HL-60 (cell line): ENCODE results near the gene SHE.
"Not testable (repeated sequence)": the region's sequence is repeated elsewhere in the genome, so short reads cannot be mapped to it uniquely, and the experiment has no call there.

Source experiments
- DNase-seq, 2 experiments: peaks; one replicate each; pipeline ENCODE4 v3.0.0-alpha.2; 2010 to 2020; ENCODE audit warnings: low read depth in 1 of 2, low spot score in 1 of 2
- H3K27ac ChIP-seq: fragments of 250-450 bp; sonication (Bioruptor Pico); replicated peaks from 2 replicates; pipeline ENCODE4 v1.5.1; 2020; ENCODE audit warnings: mild to moderate bottlenecking, moderate library complexity
- H3K27me3 ChIP-seq: fragments of 250-450 bp; sonication (Bioruptor Pico); 2 replicates; pipeline ENCODE4 v1.5.1; 2021; ENCODE audit warnings: mild to moderate bottlenecking, moderate library complexity; ENCODE audit not compliant: insufficient read depth, poor library complexity, severe bottlenecking
- H3K4me3 ChIP-seq: replicated peaks from 2 replicates; pipeline ENCODE4 v1.5.1; 2011; ENCODE audit warnings: mild to moderate bottlenecking, control low read depth, low read length; ENCODE audit not compliant: insufficient read depth
- GABPA ChIP-seq: IDR thresholded peaks from 2 replicates; pipeline ENCODE4 v1.6.1; 2012; ENCODE audit warnings: low read depth
- POLR2AphosphoS5 ChIP-seq: IDR thresholded peaks from 2 replicates; pipeline ENCODE4 v1.6.1; 2012; ENCODE audit warnings: low read depth
- REST ChIP-seq: IDR thresholded peaks from 2 replicates; pipeline ENCODE4 v1.6.1; 2012; ENCODE audit warnings: low read depth; ENCODE audit not compliant: insufficient replicate concordance
- SPI1 ChIP-seq: IDR thresholded peaks from 2 replicates; pipeline ENCODE4 v1.6.1; 2012; ENCODE audit warnings: low read depth, mild to moderate bottlenecking, borderline replicate concordance
- TF ChIP-seq, protein P1 (sequence below): IDR thresholded peaks from one replicate; pipeline ENCODE4 v1.5.1; 2011; ENCODE audit warnings: low read length, control low read depth, inconsistent platforms; ENCODE audit not compliant: insufficient read depth

Gene SHE

GRCh38 chr1:154539486-154540483, 37.6 kb upstream of the SHE start:
- Histone ChIP-seq H3K27me3 (peaks cover 4% of the 10 kb centered on the region), H3K4me3 (no peak overlapping the region)
- TF ChIP-seq REST (no peak), SPI1 (no peak), GABPA (no peak), POLR2AphosphoS5 (no peak)
- TF ChIP-seq, protein P1, sequence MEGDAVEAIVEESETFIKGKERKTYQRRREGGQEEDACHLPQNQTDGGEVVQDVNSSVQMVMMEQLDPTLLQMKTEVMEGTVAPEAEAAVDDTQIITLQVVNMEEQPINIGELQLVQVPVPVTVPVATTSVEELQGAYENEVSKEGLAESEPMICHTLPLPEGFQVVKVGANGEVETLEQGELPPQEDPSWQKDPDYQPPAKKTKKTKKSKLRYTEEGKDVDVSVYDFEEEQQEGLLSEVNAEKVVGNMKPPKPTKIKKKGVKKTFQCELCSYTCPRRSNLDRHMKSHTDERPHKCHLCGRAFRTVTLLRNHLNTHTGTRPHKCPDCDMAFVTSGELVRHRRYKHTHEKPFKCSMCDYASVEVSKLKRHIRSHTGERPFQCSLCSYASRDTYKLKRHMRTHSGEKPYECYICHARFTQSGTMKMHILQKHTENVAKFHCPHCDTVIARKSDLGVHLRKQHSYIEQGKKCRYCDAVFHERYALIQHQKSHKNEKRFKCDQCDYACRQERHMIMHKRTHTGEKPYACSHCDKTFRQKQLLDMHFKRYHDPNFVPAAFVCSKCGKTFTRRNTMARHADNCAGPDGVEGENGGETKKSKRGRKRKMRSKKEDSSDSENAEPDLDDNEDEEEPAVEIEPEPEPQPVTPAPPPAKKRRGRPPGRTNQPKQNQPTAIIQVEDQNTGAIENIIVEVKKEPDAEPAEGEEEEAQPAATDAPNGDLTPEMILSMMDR = no peak

DNA sequence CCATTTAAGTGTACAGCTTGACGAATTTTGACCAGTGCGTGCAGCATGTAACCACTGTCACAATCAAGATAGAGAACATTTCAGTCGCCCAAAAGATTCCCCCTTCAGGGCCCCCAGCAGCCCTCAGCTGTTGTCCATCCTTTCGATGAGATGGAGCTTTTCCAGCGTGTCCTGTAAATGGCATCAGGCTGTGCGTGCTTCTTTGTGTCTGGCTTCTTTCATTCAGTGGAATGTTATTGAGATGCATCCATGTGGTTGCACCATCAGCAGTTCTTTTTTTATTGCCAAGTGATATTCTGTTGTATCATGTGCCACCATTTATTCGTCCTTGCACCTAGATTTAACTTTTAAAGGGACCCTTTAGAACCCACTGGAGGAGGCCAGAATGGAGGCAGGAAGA, 34.4 kb upstream of the SHE start:
- peaks cover 2% of the 10 kb centered on the region for H3K27me3 ChIP-seq
- no peak overlapping the region for H3K4me3 ChIP-seq
- DNase-seq = no peak
- no peak overlapping the region for H3K27ac ChIP-seq
- TF ChIP-seq REST (no peak), SPI1 (no peak), POLR2AphosphoS5 (no peak), GABPA (no peak)
- TF ChIP-seq, protein P1 = no peak

More at GRCh38 chr1:154539486-154540483, 37.6 kb upstream of the SHE start:
- no peak for DNase-seq
- no peak overlapping the region for H3K27ac ChIP-seq

- Histone ChIP-seq H3K27me3 (peaks cover 2% of the 10 kb centered on the region), H3K27ac (no peak overlapping the region), H3K4me3 (no peak overlapping the region)
- TF ChIP-seq POLR2AphosphoS5 (no peak), SPI1 (no peak), GABPA (no peak), REST (no peak)
- TF ChIP-seq, protein P1 = no peak
- no peak for DNase-seq
Measured at GRCh38 chr1:154533952-154534844, 32.0 kb upstream of the SHE start.

GRCh38 chr1:154531950-154532349, 29.7 kb upstream of the SHE start:
- not testable (repeated sequence) for H3K27me3 ChIP-seq, H3K27ac ChIP-seq, DNase-seq, H3K4me3 ChIP-seq
